Measurements from ENCODE around the gene MBNL2. TPM values are rescaled to one million over a fixed set of nuclear protein-coding genes. Genes with fewer than 3 reads are reported as not detected.
A peak's percentile ranks its signal among the peaks of the same experiment; 100 is the strongest.

MBNL2 gene
- total RNA-seq, 3 donors from 2014 or later (not counting 1 experiment from before 2014, with no cell fraction given), result 30.9 to 38.3 (median 33.1) TPM

DNA sequence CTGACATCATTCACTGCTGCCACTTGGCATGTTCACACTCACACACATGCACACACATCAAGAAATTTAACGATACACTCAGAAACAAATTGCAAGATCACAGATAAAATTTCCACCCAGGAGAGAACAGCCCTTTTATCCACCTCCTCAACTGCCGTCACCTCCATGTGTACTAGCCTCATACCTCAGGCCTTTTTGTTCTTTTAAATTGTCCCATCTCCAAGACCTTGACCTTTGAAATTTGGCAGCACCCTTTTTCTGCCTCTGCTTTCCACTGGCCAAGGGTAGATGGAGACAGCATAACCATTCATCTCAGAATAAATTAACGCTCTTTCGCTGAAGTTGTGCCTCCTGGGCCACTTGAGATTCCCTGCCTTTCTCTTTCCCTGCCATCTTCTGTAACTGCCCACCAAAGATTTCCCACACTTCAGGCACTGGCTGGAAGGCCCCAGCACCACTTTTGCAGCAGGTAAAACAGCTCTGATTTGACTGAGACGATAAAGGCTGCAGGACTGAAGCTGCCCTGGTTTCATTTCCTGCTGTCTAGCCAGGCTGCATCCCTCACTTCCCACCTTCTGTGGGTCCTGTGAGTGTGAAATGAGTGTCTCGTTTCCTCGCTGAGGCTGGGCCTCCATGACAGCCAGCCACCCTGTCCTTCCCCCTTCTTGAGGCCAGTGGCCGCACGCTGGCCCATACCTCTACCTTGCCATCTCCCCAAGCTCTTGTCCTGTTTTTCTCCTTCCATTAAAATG lies 39.3 kb downstream of the MBNL2 start:
- ATAC-seq, result peak; percentile 72 to 86 (median 82)
- Mint-ChIP-seq H3K4me3 (peak overlapping the region; percentile 74), H3K4me1 (peaks cover 67 to 69% of the 10 kb centered on the region in 2 donors), H3K9me3 (no peaks in the 10 kb centered on the region), H3K36me3 (no peaks in the 10 kb centered on the region), H3K27ac (peak overlapping the region; percentile 81 to 84), H3K27me3 (ENCODE audit: low read depth in 2 of 2) (no peaks in the 10 kb centered on the region)
- Histone ChIP-seq H3K27me3 (ENCODE audit: control insufficient read depth, insufficient read depth, low read length) (no peaks in the 10 kb centered on the region), H3K27ac (ENCODE audit: low read length) (no peak overlapping the region), H3K4me3 (ENCODE audit: low read length) (no peak overlapping the region), H3K4me1 (ENCODE audit: control insufficient read depth, insufficient read depth, low read length) (peaks cover 27% of the 10 kb centered on the region), H3K36me3 (ENCODE audit: control insufficient read depth, insufficient read depth, low read length) (no peaks in the 10 kb centered on the region), H3K9me3 (ENCODE audit: control insufficient read depth, insufficient read depth, low read length) (no peaks in the 10 kb centered on the region)
- TF ChIP-seq, protein P1, sequence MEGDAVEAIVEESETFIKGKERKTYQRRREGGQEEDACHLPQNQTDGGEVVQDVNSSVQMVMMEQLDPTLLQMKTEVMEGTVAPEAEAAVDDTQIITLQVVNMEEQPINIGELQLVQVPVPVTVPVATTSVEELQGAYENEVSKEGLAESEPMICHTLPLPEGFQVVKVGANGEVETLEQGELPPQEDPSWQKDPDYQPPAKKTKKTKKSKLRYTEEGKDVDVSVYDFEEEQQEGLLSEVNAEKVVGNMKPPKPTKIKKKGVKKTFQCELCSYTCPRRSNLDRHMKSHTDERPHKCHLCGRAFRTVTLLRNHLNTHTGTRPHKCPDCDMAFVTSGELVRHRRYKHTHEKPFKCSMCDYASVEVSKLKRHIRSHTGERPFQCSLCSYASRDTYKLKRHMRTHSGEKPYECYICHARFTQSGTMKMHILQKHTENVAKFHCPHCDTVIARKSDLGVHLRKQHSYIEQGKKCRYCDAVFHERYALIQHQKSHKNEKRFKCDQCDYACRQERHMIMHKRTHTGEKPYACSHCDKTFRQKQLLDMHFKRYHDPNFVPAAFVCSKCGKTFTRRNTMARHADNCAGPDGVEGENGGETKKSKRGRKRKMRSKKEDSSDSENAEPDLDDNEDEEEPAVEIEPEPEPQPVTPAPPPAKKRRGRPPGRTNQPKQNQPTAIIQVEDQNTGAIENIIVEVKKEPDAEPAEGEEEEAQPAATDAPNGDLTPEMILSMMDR (IDR thresholded peaks at IDR 0.05), result no peak
- WGBS (ENCODE audit: insufficient coverage), result 66% methylated on average over 6 of the region's 9 CpGs
- DNase-seq, result peak in 1 of 2 donors; percentile 55
- intact Hi-C loops (cut with micrococcal nuclease), result loop anchor here (5.0 kb wide), 1 partner anchor 34 kb away; no protein-coding TSS in a partner anchor

DNA sequence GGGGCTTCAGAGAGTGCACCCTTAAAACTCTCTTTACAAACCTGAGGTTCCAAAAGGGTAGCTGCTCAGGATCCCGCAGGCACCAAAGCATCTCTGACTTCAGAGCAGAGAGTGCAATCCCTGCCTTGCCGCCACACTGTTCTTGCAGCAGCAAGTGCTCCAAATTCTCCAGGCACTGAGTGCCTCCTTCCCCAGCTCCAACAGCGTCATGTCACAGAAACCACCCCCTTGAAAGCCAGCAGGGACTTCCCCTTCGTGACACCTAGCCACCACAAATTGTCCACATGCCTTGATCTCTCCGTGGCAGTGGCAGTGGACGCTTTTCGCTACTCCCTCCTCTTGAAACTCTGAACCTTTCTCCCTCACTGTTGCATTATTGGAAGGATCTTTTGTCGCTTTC lies 39.9 kb downstream of the MBNL2 start:
- ATAC-seq, result peak; percentile 44 to 72 (median 70)
- H3K4me3 ChIP-seq (ENCODE audit: low read length), result no peak overlapping the region
- Mint-ChIP-seq H3K27ac (peak overlapping the region; percentile 81 to 84), H3K4me3 (peak overlapping the region; percentile 74), H3K27me3 (ENCODE audit: low read depth in 2 of 2) (no peaks in the 10 kb centered on the region), H3K4me1 (peaks cover 61 to 63% of the 10 kb centered on the region in 2 donors), H3K36me3 (no peaks in the 10 kb centered on the region), H3K9me3 (no peaks in the 10 kb centered on the region)
- H3K9me3 ChIP-seq (ENCODE audit: control insufficient read depth, insufficient read depth, low read length), result no peaks in the 10 kb centered on the region
- no peaks in the 10 kb centered on the region for H3K27me3 ChIP-seq (ENCODE audit: control insufficient read depth, insufficient read depth, low read length)
- peaks cover 27% of the 10 kb centered on the region for H3K4me1 ChIP-seq (ENCODE audit: control insufficient read depth, insufficient read depth, low read length)
- no peak overlapping the region for H3K27ac ChIP-seq (ENCODE audit: low read length)
- no peaks in the 10 kb centered on the region for H3K36me3 ChIP-seq (ENCODE audit: control insufficient read depth, insufficient read depth, low read length)
- peak in 1 of 2 donors; percentile 52 for DNase-seq
- TF ChIP-seq, protein P1 (IDR thresholded peaks at IDR 0.05), result no peak
- WGBS (ENCODE audit: insufficient coverage), result 45% methylated on average over 8 of the region's 8 CpGs
- intact Hi-C loops (cut with micrococcal nuclease), result loop anchor here (5.0 kb wide), 1 partner anchor 35 kb away; no protein-coding TSS in a partner anchor

DNA sequence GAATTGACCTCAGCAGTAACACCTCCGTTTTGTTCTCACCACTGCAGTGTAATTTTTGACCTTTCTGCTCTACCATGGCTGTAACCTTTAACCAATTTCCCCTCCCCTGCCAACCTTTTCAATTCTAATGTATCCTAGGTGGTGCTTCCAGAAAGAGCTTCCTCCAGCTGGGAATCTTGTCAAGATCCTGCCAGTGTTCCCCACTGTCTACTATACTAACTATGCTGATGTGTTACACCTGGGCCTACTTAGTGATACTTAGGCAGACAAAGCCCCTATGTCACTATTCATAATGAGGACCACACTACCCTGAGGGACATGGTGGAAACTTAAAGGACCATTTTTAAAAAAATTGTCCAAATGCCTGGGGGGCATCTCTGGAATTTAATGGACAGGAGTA lies 41.0 kb downstream of the MBNL2 start:
- Mint-ChIP-seq H3K9me3 (no peaks in the 10 kb centered on the region), H3K4me1 (peaks cover 50 to 52% of the 10 kb centered on the region in 2 donors), H3K4me3 (peak overlapping the region; percentile 2), H3K27me3 (ENCODE audit: low read depth in 2 of 2) (no peaks in the 10 kb centered on the region), H3K36me3 (no peaks in the 10 kb centered on the region), H3K27ac (peak overlapping the region in 1 of 2 donors; percentile 59)
- Histone ChIP-seq H3K4me1 (ENCODE audit: control insufficient read depth, insufficient read depth, low read length) (peaks cover 22% of the 10 kb centered on the region), H3K27me3 (ENCODE audit: control insufficient read depth, insufficient read depth, low read length) (no peaks in the 10 kb centered on the region), H3K27ac (ENCODE audit: low read length) (no peak overlapping the region), H3K36me3 (ENCODE audit: control insufficient read depth, insufficient read depth, low read length) (peaks cover 5% of the 10 kb centered on the region), H3K4me3 (ENCODE audit: low read length) (no peak overlapping the region), H3K9me3 (ENCODE audit: control insufficient read depth, insufficient read depth, low read length) (no peaks in the 10 kb centered on the region)
- intact Hi-C loops (cut with micrococcal nuclease), result loop anchor here (5.0 kb wide), 1 partner anchor 36 kb away; no protein-coding TSS in a partner anchor
- WGBS (ENCODE audit: insufficient coverage), result 76% methylated on average over 1 of the region's 1 CpG
- no peak for ATAC-seq
- DNase-seq, result no peak
- TF ChIP-seq, protein P1 (IDR thresholded peaks at IDR 0.05), result no peak
